HEK293 (cell line): ENCODE results near the gene ATP12A.

ENCODE experiments used
- ATF2 ChIP-seq: fragments of 450-650 bp; formaldehyde crosslinking; IDR thresholded peaks from 2 replicates; pipeline ENCODE4 v1.5.1; 2016; ENCODE audit warnings: missing biosample characterization, missing genetic modification characterization, low read depth
- CTCF ChIP-seq: fragments of 450-650 bp; formaldehyde crosslinking; IDR thresholded peaks from 2 replicates; pipeline ENCODE4 v1.5.1; 2016; ENCODE audit warnings: missing biosample characterization, missing genetic modification characterization
- GLI4 ChIP-seq: fragments of 450-650 bp; formaldehyde crosslinking; IDR thresholded peaks from 2 replicates; pipeline ENCODE4 v1.5.1; 2016; ENCODE audit warnings: missing biosample characterization, missing genetic modification characterization
- ZNF266 ChIP-seq: fragments of 450-650 bp; formaldehyde crosslinking; IDR thresholded peaks from 2 replicates; pipeline ENCODE4 v1.5.1; 2016; ENCODE audit warnings: missing biosample characterization, missing genetic modification characterization, low read depth
- ZNF548 ChIP-seq: fragments of 450-650 bp; formaldehyde crosslinking; IDR thresholded peaks from 2 replicates; pipeline ENCODE4 v1.5.1; 2016; ENCODE audit warnings: missing biosample characterization, missing genetic modification characterization
- ZNF600 ChIP-seq: fragments of 450-650 bp; formaldehyde crosslinking; IDR thresholded peaks from 2 replicates; pipeline ENCODE4 v1.5.1; 2016; ENCODE audit warnings: missing biosample characterization, missing genetic modification characterization

- TF ChIP-seq ZNF600 (tag by site-specific recombination) (no peak), CTCF (no peak), ATF2 (tag by site-specific recombination) (no peak), ZNF548 (tag by site-specific recombination) (no peak), ZNF266 (no peak), GLI4 (tag by site-specific recombination) (no peak)
Observed at GRCh38 chr13:24679686-24680085, 522 bp upstream of the ATP12A start.
